ENCODE data around the gene SLC8A1. TPM values are rescaled to one million over a fixed set of nuclear protein-coding genes. Genes with fewer than 3 reads are reported as not detected.

SLC8A1 gene
- total RNA-seq, 2 experiments from 2014 or later, result 0.47 to 0.59 TPM

GRCh38 chr2:40457837-40458236, 5.9 kb upstream of the SLC8A1 start:
- intact Hi-C loops (cut with DNase I, micrococcal nuclease), result no loop called here

GRCh38 chr2:40457366-40457765, 5.5 kb upstream of the SLC8A1 start:
- no peaks in the 10 kb centered on the region for H3K36me3 Mint-ChIP-seq (ENCODE audit: low read depth)

More at GRCh38 chr2:40457837-40458236, 5.9 kb upstream of the SLC8A1 start:
- Histone ChIP-seq H3K27ac (ENCODE audit: low read depth in 1 of 2, low read length in 2 of 2) (no peak overlapping the region), H3K9me3 (ENCODE audit: control insufficient read depth in 1 of 2, insufficient read depth in 1 of 2, low read length in 2 of 2) (no peaks in the 10 kb centered on the region), H3K4me1 (ENCODE audit: insufficient read depth, low read length) (no peaks in the 10 kb centered on the region), H3K36me3 (ENCODE audit: insufficient read depth, low read length) (no peaks in the 10 kb centered on the region), H3K4me3 (ENCODE audit: low read length) (no peak overlapping the region), H3K27me3 (ENCODE audit: control insufficient read depth in 1 of 2, insufficient read depth in 2 of 2, low read length in 2 of 2) (peaks cover 8% of the 10 kb centered on the region in 2 experiments)
- Mint-ChIP-seq H3K4me1 (ENCODE audit: low read depth) (no peaks in the 10 kb centered on the region), H3K36me3 (ENCODE audit: low read depth) (no peaks in the 10 kb centered on the region), H3K4me3 (no peak overlapping the region), H3K27ac (no peak overlapping the region), H3K9me3 (no peaks in the 10 kb centered on the region), H3K27me3 (peaks cover 17% of the 10 kb centered on the region)
- ChIA-PET POLR2A (no interaction called here), CTCF (no interaction called here)
- ATAC-seq (ENCODE audit: poor library complexity) (no peak), DNase-seq (no peak)
- no peak for TF ChIP-seq CTCF (IDR thresholded peaks at IDR 0.05)

DNA sequence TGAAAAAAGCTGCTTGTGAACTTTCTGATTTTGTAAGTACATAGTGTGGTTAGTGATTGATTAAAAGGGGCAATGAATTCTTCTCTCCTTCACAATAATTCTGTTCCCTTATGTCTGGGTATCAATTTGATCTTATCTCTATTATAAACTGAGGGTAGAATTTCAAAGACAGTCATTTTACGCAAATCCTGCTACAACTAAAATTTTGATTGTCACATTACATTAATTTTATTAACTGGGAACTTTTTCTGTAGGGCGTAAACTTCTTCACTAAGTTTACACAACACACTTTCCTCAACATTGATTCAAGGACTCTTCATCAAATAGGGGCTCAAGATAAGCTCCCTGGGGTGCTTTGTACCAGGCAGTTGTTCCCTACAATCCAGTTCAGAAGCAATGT, 5.0 kb upstream of the SLC8A1 start:
- H3K9me3 ChIP-seq (ENCODE audit: control insufficient read depth in 1 of 2, insufficient read depth in 1 of 2, low read length in 2 of 2), result no peaks in the 10 kb centered on the region
- no peaks in the 10 kb centered on the region for H3K9me3 Mint-ChIP-seq
- intact Hi-C loops (cut with DNase I, micrococcal nuclease), result no loop called here
- peaks cover 24% of the 10 kb centered on the region for H3K27me3 Mint-ChIP-seq
- ATAC-seq (ENCODE audit: poor library complexity) (no peak), DNase-seq (no peak)
- H3K4me3 ChIP-seq (ENCODE audit: low read length), result no peak overlapping the region
- no peak for TF ChIP-seq CTCF (IDR thresholded peaks at IDR 0.05)
- H3K4me1 Mint-ChIP-seq (ENCODE audit: low read depth), result peaks cover 7% of the 10 kb centered on the region
- POLR2A ChIA-PET, result no interaction called here
- H3K27ac Mint-ChIP-seq, result no peak overlapping the region
- no peaks in the 10 kb centered on the region for H3K4me1 ChIP-seq (ENCODE audit: insufficient read depth, low read length)
- H3K27ac ChIP-seq (ENCODE audit: low read depth in 1 of 2, low read length in 2 of 2), result no peak overlapping the region
- H3K36me3 ChIP-seq (ENCODE audit: insufficient read depth, low read length), result no peaks in the 10 kb centered on the region
- CTCF ChIA-PET, result no interaction called here
- no peak overlapping the region for H3K4me3 Mint-ChIP-seq
- peaks cover 8 to 14% of the 10 kb centered on the region in 2 experiments for H3K27me3 ChIP-seq (ENCODE audit: control insufficient read depth in 1 of 2, insufficient read depth in 2 of 2, low read length in 2 of 2)
- no peaks in the 10 kb centered on the region for H3K36me3 Mint-ChIP-seq (ENCODE audit: low read depth)

More at GRCh38 chr2:40457366-40457765, 5.5 kb upstream of the SLC8A1 start:
- Mint-ChIP-seq H3K27ac (no peak overlapping the region), H3K27me3 (peaks cover 22% of the 10 kb centered on the region), H3K4me3 (no peak overlapping the region), H3K9me3 (no peaks in the 10 kb centered on the region), H3K4me1 (ENCODE audit: low read depth) (peaks cover 4% of the 10 kb centered on the region)
- ChIA-PET POLR2A (no interaction called here), CTCF (no interaction called here)
- Histone ChIP-seq H3K4me1 (ENCODE audit: insufficient read depth, low read length) (no peaks in the 10 kb centered on the region), H3K9me3 (ENCODE audit: control insufficient read depth in 1 of 2, insufficient read depth in 1 of 2, low read length in 2 of 2) (no peaks in the 10 kb centered on the region), H3K27me3 (ENCODE audit: control insufficient read depth in 1 of 2, insufficient read depth in 2 of 2, low read length in 2 of 2) (peaks cover 8 to 12% of the 10 kb centered on the region in 2 experiments), H3K27ac (ENCODE audit: low read depth in 1 of 2, low read length in 2 of 2) (no peak overlapping the region), H3K36me3 (ENCODE audit: insufficient read depth, low read length) (no peaks in the 10 kb centered on the region), H3K4me3 (ENCODE audit: low read length) (no peak overlapping the region)
- DNase-seq (no peak), ATAC-seq (ENCODE audit: poor library complexity) (no peak)
- intact Hi-C loops (cut with DNase I, micrococcal nuclease), result no loop called here
- no peak for TF ChIP-seq CTCF (IDR thresholded peaks at IDR 0.05)
